OCI-LY7 (cell line): Measurements from ENCODE around the gene PNMA8B. TPM values are rescaled to one million over a fixed set of nuclear protein-coding genes. Genes with fewer than 3 reads are reported as not detected.
A peak's percentile ranks its signal among the peaks of the same experiment; 100 is the strongest.

Experiments used
- BruUV-seq: library from RNA; stranded (reverse); fragments of 400-500 nt; replicated peaks from 2 replicates; lab custom pipeline; 2021; lab: Mats Ljungman, UMichigan
- CTCF ChIA-PET: fragments of 300-600 bp; sonication (Branson Sonifier 250); formaldehyde crosslinking; loops from one replicate; lab custom pipeline; 2022; ENCODE audit warnings: antibody characterized with exemption; ENCODE audit not compliant: unreplicated experiment; lab: Charles Lee
- POLR2A ChIA-PET: fragments of 300-600 bp; sonication (Branson Sonifier 250); formaldehyde crosslinking; loops from one replicate; lab custom pipeline; 2022; ENCODE audit warnings: antibody characterized with exemption; lab: Charles Lee
- DNase-seq: peaks from one replicate; pipeline ENCODE4 v3.0.0-alpha.2; 2015; ENCODE audit warnings: low spot score
- H2AFZ ChIP-seq: fragments of 200-600 bp; sonication (generic), shearing (Covaris generic); 2 replicates; pipeline ENCODE4 v1.6.1; 2014; ENCODE audit warnings: mild to moderate bottlenecking, antibody characterized with exemption, low read length, moderate library complexity
- H3K27ac ChIP-seq: fragments of 200-600 bp; sonication (generic); 2 replicates; pipeline ENCODE4 v1.5.1; 2014; ENCODE audit warnings: mixed run types, low read depth, mild to moderate bottlenecking, moderate library complexity, low read length, inconsistent platforms; ENCODE audit not compliant: poor library complexity, severe bottlenecking
- H3K36me3 ChIP-seq: fragments of 200-600 bp; sonication (generic); 2 replicates; pipeline ENCODE4 v1.6.1; 2014; ENCODE audit warnings: mild to moderate bottlenecking, antibody characterized with exemption, low read length, moderate library complexity, mixed read lengths; ENCODE audit not compliant: insufficient read depth
- H3K4me1 ChIP-seq: fragments of 200-600 bp; sonication (generic); 2 replicates; pipeline ENCODE4 v1.5.1; 2014; ENCODE audit warnings: mild to moderate bottlenecking, low read length; ENCODE audit not compliant: insufficient read depth, poor library complexity, severe bottlenecking
- H3K4me2 ChIP-seq: fragments of 200-600 bp; sonication (generic); 2 replicates; pipeline ENCODE4 v1.6.1; 2014; ENCODE audit warnings: mild to moderate bottlenecking, low read length
- H3K4me3 ChIP-seq: fragments of 200-600 bp; sonication (generic); 2 replicates; pipeline ENCODE4 v1.5.1; 2014; ENCODE audit warnings: mild to moderate bottlenecking, low read depth, low read length; ENCODE audit not compliant: poor library complexity, severe bottlenecking
- H3K79me2 ChIP-seq: fragments of 200-600 bp; sonication (generic); 2 replicates; pipeline ENCODE4 v1.6.1; 2016; ENCODE audit warnings: low read depth, mild to moderate bottlenecking, low read length, moderate library complexity, mixed read lengths; ENCODE audit not compliant: insufficient read depth
- H3K9me2 ChIP-seq: fragments of 200-600 bp; sonication (generic); 2 replicates; pipeline ENCODE4 v1.6.1; 2016; ENCODE audit warnings: mild to moderate bottlenecking, low read length, mixed read lengths; ENCODE audit not compliant: insufficient read depth
- H3K9me3 ChIP-seq: fragments of 200-600 bp; sonication (generic); 2 replicates; pipeline ENCODE4 v1.6.1; 2014; ENCODE audit warnings: mild to moderate bottlenecking, mixed run types, low read length, mixed read lengths
- H4K20me1 ChIP-seq: fragments of 200-600 bp; sonication (generic); 2 replicates; pipeline ENCODE4 v1.6.1; 2014; ENCODE audit warnings: mild to moderate bottlenecking, antibody characterized with exemption, low read length, moderate library complexity, mixed read lengths; ENCODE audit not compliant: insufficient read depth
- CTCF ChIP-seq: fragments of 200-600 bp; sonication (generic); conservative IDR thresholded peaks from 2 replicates; pipeline ENCODE4 v1.5.1; 2014; ENCODE audit warnings: mild to moderate bottlenecking, antibody characterized with exemption, low read length, moderate library complexity, mixed read lengths
- EZH2phosphoT487 ChIP-seq: fragments of 200-600 bp; sonication (generic); IDR thresholded peaks from 2 replicates; pipeline ENCODE4 v1.6.1; 2018; ENCODE audit warnings: low read depth, borderline replicate concordance, mild to moderate bottlenecking, mixed run types, antibody characterized with exemption, low read length, moderate library complexity, mixed read lengths
- intact Hi-C: fragments of 100-400 bp; cut with micrococcal nuclease; formaldehyde crosslinking; loops from one replicate; pipeline ENCODE4 v1.10.0; 2022; ENCODE audit not compliant: unreplicated experiment
- total RNA-seq, 2 experiments: library from RNA; depleted of rRNA in 1 of 2; stranded (reverse); fragments of >200 nt in 1 of 2; shearing (Covaris generic) in 1 of 2; gene quantifications; 2 replicates each; pipeline ENCODE4 v1.2.3, GENCODE V29; 2014 to 2022

The PNMA8B gene
- total RNA-seq, 2 experiments from 2014 or later = 0.40 to 2.0 TPM

GRCh38 chr19:46474211-46474610 lies 21.5 kb downstream of the PNMA8B start:
- BruUV-seq = no TSS peak
- Histone ChIP-seq H3K4me2 (peak overlapping the region; percentile 17), H2AFZ (peak overlapping the region; percentile 46; the same call in 1 of the 2 replicates), H4K20me1 (no peaks in the 10 kb centered on the region), H3K27ac (no peak overlapping the region), H3K4me1 (peaks cover 36% of the 10 kb centered on the region), H3K4me3 (no peak overlapping the region), H3K36me3 (no peaks in the 10 kb centered on the region), H3K79me2 (no peaks in the 10 kb centered on the region), H3K9me3 (no peaks in the 10 kb centered on the region), H3K9me2 (no peaks in the 10 kb centered on the region)
- CTCF ChIA-PET = no interaction called here
- TF ChIP-seq CTCF (no peak), EZH2phosphoT487 (no peak)
- no peak for DNase-seq
- POLR2A ChIA-PET = no interaction called here
- intact Hi-C loops = no loop called here

GRCh38 chr19:46472592-46472991 lies 23.1 kb downstream of the PNMA8B start:
- Histone ChIP-seq H3K4me1 (peaks cover 20% of the 10 kb centered on the region), H3K9me2 (no peaks in the 10 kb centered on the region), H3K79me2 (no peaks in the 10 kb centered on the region), H3K36me3 (no peaks in the 10 kb centered on the region), H4K20me1 (no peaks in the 10 kb centered on the region), H3K4me2 (no peak overlapping the region), H2AFZ (no peak overlapping the region), H3K27ac (no peak overlapping the region), H3K4me3 (no peak overlapping the region), H3K9me3 (no peaks in the 10 kb centered on the region)
- ChIA-PET POLR2A (no interaction called here), CTCF (no interaction called here)
- intact Hi-C loops = no loop called here
- TF ChIP-seq EZH2phosphoT487 (no peak), CTCF (no peak)
- BruUV-seq = no TSS peak
- DNase-seq = no peak

GRCh38 chr19:46471811-46472543 lies 23.7 kb downstream of the PNMA8B start:
- BruUV-seq = no TSS peak
- POLR2A ChIA-PET = no interaction called here
- DNase-seq = no peak
- Histone ChIP-seq H3K79me2 (no peaks in the 10 kb centered on the region), H4K20me1 (no peaks in the 10 kb centered on the region), H2AFZ (peak overlapping the region; percentile 2; the same call in 1 of the 2 replicates), H3K4me1 (peaks cover 23% of the 10 kb centered on the region), H3K9me2 (no peaks in the 10 kb centered on the region), H3K27ac (no peak overlapping the region), H3K4me3 (no peak overlapping the region), H3K4me2 (no peak overlapping the region), H3K9me3 (no peaks in the 10 kb centered on the region), H3K36me3 (no peaks in the 10 kb centered on the region)
- no peak for TF ChIP-seq EZH2phosphoT487
- no peak for TF ChIP-seq CTCF
- intact Hi-C loops = no loop called here
- CTCF ChIA-PET = no interaction called here
